ENCODE data around the gene C6orf141.

C6orf141 gene

DNA sequence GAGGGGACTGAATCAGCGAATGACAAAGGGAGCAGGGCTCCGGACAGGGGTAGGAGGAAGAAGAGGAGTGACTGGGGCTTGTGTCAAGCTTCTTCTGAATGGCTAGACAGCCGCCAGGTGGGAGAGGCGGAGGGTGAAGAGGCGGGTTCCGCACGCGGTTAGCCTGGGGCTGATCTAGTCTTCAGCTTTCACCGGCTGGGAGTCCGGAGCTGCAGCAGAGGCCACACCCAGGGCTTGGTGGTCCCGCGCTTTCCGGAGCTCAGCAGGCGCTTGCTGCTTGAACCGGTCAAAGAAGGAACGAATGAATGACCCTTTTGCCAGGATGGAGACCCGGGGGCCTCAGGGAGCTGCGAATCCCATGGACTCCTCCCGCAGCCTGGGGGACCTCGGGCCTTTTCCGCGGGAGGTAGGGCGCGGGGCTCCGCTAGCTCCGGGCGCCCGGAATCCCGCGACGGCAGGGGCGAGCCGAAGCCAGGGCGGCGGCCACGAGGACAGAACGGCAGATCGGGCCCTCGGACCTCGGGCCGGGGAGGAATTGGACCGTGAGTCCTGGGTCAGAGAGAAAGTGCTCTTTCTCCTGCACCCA lies at the start of gene C6orf141:
Gene C6orf141 (plus strand): TSS at position 177 of the 586 bp plus-strand sequence. CDS start 125 bp downstream, at position 302.
- DNase-seq, result no peak

DNA sequence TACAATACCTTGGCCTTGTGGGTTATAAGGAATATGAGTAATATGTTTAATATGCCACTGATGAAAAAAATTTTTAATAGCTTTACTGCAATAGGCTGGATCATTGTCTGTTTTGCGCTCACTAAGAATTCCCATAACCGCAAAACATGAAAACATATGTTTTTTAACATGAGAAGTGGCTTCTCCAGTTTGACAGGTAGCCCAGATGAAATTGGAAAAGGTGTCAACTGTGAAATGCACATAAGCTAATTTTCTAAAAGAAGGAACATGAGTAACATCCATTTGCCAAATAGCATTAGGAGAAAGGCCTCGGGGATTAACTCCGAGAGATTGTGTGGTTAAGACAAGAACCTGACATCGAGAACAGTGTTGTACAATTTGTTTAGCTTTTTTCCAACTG lies 45.8 kb upstream of the C6orf141 start:
- no peak for DNase-seq

DNA sequence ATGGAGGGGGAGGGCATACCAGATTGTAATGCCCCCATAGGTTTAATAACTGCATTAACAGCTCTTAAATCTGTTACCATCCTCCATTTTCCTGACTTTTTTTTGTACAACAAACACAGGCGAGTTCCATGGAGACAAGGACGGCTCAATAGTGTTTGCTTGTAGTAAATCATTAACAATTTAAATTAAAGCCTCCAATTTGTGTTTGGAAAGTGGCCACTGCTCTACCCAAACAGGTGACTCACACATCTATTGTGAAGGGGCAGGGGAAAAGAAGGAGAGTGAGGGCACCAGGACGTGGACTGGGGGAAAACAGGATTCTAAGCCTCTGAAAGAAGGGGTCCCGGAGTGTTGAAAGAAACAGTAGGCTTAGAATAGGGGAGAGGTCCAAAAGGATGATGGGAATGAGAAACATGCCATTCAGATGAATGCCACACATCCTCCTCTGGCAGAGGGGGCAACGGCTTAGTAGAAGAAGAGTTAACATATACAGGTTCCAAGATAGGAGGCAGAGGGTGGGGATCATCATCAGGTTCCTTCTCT lies 43.8 kb upstream of the C6orf141 start:
- DNase-seq, result no peak

DNA sequence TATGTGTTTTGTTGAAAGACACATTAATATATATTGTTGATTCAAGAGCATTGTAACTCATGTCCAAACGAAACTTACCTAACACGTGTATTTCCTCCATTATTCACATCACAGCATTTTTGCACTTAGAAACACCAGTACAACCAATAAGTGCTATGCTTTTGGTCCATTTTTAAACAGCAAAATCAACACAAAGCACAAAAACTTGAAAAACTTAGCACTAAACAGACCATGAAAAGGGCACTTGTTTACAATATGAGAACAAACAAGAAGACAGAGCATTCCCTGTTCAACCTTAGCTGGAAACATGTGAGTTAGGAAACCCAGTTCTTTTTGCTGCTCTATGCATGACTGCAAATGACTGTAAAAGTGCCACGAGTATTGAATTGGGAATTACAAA lies 41.1 kb upstream of the C6orf141 start:
- DNase-seq, result no peak

DNA sequence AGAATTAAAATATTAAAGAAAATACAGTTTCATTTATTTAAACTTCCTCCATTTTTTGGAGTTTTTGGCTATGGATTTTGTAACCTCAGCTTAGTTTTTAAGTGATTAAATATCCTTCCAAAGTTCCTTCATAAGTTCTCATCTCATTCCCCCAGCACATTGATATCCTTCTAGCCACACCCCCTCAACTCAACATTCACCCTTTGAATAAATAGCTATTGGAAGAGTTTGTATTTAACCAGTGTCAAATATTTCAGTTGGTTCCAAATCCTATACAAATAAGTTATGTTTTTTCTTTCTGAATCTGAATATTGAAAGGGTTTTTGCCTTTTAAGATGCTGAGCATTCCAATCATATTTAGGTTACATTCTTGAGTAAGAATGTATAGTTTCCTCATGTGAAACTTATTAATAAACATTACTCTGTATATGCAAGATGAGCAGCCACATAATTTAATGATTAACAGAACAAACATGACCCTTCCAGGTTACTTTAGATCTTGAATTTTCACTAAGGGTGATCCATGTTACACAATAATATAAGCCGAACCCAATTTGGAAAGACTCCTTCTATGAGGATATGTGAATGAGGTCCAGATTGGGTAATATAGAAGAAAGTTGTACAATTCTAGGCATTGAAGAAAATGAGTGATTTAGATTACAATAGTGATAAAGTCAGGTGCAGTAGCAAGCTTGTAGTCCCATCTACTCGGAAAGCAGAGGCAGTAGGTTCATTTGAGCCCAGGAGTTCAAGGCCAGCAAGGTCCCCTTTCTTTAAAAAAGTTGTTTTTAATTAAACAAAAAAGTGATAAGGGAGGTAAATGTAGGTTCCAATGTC lies 37.1 kb upstream of the C6orf141 start:
- no peak for DNase-seq

DNA sequence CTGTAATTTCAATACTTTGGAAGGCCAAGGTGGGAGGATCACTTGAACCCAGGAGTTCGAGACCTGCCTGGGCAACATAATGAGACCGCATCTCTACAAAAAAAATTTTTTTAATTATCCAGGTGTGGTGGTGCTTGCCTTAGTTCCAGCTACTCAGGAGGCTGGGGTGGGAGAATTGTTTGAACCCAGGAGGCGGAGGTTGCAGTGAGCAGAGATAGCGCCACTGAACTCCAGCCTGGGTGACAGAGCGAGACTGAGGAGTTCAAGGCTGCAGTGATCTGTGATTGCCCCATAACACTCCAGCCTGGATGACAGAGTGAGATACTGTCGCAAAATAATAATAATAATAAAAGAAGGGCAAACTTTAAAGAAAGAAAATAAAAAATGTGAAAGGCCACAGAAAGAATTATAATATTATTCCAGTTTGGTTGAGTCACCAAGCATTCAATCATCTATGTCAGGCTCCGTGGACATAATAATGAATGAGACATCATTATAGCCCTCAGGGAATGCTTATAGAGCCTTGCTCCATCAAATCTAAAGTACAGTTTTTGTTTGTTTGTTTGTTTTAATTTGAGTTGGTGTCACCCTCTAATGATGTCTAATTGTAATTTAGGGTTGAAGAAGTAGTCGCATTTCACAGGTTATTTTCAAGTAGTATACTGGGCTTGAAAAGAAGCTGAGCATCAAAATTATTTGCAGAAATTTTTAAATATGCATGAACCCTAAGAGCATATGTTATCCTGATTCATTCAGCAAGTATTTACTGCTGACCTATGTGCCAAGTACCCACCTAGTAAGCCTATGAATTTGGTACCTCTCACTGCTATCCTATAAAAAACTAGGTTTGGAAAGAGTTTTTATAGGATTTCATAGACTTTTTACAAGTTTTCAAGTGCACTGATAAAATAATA lies 35.6 kb upstream of the C6orf141 start:
- DNase-seq, result no peak

DNA sequence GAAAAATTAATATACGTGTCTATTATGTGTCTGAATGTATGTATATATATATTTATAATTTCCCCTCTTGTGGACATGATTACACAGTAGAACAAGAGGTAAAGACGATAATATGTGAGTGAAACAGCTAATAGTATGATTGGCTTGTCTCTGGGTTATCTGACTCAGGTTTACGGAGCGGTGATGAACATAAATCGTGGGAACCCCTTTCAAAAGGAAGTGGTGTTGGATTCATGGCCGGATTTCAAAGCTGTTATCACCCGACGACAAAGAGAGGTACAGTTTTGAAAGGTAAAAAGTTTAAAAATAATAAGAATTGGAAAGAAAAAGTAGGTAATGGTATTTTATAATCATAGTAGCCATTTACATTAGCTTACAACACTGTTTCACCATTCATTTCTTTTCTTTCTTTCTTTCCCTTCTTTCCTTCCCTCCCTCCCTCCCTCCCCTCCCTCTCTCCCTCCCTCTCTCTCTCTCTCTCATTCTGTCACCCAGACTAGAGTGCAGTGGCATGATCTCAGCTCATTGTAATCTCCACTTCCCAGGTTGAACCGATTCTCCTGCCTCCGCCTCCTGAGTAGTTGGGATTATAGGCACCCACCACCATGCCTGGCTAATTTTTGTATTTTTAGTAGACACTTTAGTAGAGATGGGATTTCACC lies 34.9 kb upstream of the C6orf141 start:
- DNase-seq, result no peak

DNA sequence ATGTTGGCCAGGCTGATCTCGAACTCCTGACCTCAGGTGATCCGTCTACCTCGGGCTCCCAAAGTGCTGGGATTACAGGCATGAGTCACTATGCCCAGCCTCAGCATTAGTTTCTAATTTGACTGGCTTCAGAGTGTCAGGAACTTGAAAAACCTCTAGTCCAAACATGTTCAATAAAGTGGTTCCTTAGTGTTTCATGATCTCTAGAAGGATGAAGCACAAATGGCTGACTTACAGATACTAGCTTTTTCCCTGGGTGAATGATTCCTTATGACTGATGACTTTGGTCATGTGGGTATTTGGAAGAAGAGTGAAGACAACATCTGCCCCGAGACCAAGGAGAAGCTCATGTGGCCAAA lies 34.3 kb upstream of the C6orf141 start:
- no peak for DNase-seq

DNA sequence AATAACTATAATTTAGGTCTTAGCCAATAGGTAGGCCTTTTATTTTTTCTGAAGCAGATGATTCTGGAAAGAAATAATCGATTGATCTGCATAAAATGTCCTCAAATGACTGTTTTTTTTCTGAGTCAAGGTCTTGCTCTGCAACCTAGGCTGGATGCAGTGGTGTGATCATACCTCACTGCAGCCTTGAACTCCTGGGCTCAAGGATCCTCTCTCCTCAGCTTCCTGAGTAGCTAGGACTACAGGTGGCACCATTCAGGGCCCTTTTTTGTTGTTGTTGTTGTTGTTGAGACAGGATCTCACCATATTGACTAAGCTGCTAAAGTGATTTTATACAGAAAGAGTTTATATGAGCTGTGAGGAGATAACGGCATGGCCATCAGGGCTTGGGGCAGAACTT lies 32.5 kb upstream of the C6orf141 start:
- DNase-seq, result no peak

DNA sequence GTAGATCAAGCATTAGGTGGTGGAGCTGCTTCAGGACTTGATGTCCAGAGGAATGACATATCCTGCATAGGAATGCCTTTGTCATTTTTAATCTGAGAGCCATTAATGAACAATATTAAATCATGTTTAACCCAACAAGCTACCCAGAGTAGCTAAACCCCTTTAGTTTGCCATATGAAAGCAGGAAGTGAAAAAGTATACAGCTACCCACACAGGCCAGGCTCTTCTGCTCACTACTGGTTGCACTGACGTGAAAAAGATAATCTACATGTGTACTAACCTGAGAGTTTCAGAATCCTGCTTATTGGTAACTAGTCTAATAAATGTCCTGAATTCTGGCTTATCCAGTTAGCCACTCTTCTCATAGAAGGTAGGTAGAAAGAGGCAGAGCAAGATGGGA lies 30.8 kb upstream of the C6orf141 start:
- no peak for DNase-seq

DNA sequence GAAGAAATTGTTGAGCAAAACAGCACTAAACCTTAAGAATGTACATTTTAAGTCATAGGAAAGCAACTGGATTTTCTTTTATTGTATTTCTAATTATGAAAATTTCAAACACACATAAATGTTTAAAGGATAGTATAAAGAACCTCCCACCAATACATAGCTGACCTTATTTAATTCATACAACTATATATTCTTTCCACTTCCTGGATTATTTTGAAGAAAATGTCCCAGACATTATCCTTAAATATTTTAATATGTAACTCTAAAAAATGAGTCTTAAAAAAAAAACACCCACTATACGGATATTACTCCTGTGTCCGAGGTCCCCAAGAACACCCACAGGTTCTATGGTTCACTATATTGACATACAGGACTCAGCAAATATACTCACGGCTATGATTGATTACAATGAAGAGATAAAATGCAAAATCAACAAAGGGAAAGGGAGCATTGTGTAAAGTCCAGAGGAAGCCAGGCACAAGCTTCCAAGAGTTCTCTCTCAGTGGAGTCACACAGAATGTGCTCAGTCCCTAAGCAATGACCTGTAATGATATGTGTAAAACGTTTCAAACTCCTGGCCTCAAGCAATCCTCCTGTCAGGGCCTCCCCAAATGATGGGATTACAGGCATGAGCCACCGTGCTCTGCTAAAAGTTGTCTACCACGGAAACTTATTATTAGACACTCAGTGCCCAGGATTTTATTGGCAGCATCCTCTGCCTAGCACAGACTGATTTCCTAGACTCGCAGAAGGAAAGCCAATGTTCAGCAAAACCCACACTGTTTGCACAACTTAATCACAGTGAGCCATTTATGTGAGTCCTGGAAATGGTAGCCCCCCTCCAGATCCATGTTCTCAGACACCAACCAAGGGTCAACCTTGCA lies 27.5 kb upstream of the C6orf141 start:
- DNase-seq, result no peak

DNA sequence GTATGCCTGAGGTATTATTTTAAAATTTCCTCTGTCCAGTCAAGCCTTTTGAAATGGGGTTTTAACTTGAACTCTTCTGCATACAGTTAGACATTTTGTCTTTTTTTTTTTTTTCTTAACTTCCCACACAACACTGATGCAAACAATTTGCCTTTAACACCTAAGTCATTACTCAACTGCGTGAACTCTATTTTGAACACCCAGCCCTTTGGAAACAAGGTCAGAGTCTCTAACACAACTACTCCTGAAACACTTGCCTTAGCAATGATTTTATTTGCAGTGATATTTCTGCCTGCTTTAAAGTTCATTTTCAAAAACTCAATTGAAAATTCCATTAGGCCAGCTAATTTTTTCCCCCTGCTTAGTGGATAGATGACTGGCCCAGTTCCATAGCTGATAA lies 26.6 kb upstream of the C6orf141 start:
- no peak for DNase-seq

DNA sequence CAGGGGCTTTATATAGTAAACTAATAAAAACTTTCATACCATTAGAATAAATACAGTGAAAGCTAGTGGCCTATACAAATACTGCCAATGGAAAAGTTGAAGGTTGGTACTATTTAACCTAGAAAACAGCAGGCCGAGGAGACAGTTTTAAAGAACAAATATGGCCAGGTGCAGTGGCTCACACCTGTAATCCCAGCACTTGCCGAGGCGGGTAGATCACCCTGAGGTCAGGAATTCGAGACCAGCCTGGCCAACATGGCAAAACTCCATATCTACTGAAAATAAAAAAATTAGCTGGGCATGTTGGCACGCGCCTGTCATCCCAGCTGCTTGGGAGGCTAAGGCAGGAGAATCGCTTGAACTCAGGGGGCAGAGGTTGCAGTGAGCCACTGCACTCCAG lies 25.9 kb upstream of the C6orf141 start:
- DNase-seq, result no peak

DNA sequence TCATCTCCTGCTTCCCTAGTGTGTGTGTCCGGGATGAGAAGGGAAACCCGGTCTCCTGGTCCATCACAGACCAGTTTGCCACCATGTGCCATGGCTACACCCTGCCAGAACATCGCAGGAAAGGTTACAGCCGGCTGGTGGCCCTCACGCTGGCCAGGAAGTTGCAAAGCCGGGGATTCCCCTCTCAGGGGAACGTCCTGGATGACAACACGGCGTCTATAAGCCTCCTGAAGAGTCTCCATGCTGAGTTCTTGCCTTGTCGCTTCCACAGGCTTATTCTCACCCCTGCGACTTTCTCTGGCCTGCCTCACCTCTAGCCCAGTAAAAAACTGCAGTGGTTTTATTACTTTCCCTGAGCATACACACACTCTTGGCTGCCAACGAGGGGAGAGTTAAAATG lies 23.9 kb upstream of the C6orf141 start:
- DNase-seq, result no peak

DNA sequence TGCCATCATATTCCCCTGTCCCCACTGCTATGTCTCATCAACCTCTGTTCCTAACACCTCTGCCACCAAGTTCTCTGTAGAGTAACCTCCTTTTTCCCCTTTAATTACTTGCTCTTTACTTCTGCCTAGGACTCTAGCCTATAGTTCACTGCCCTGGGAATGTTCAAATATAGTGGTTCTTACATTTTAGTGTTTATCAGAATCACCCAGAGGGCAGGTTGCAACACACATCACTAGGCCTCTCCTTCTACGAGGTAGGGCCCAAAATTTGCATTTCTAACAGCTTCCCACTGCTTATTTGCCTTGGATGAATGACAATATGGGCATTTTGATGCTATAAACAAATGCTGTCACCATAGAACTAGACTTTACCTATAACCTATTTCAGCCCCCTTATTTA lies 23.1 kb upstream of the C6orf141 start:
- no peak for DNase-seq

DNA sequence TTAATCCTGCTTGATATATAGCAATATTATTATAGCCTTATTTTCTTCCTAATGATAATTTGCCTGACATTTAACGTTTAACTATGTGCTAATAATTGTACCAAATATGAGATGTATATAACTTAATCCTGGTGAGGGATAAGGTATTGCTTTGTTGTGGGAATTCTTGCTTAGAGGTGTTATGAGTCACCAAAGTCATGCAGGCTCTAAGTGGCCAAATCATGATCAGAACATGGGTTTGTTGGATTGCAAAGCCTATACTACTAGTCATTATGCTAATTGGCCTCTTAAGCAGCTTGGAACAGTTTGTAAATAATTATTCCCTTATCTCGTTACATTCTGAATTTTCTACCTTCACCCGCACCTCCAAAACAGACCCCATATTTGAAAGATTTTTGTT lies 21.9 kb upstream of the C6orf141 start:
- no peak for DNase-seq

DNA sequence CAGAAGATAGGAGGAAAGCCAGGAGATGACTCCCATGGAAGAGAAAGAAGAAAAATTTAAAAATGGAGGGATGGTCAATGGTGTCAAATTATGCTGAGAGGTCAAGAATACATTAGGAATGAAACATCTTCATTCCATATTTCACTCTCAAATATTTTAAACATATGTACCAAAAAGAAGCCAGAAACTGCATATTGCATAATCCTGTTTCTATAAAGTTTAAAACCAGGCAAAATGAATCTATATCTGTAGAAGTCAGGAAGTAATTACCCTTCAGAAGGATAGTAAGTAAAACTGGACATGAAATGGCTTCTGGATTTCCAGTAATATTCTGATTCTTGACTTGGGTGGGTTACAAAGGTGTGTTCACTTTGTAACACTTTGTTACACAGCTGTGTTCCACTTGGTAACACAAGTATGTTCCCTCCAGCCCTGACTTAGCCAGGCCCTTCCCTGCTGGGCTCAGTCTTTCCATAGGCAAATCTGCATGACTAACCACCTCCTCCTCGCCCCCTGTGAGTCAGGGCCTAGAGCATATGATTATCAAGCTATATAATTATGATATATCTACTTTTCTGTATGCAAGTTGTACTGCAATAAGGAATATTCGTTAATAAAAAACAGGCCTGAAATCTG lies 20.2 kb upstream of the C6orf141 start:
- DNase-seq, result no peak

DNA sequence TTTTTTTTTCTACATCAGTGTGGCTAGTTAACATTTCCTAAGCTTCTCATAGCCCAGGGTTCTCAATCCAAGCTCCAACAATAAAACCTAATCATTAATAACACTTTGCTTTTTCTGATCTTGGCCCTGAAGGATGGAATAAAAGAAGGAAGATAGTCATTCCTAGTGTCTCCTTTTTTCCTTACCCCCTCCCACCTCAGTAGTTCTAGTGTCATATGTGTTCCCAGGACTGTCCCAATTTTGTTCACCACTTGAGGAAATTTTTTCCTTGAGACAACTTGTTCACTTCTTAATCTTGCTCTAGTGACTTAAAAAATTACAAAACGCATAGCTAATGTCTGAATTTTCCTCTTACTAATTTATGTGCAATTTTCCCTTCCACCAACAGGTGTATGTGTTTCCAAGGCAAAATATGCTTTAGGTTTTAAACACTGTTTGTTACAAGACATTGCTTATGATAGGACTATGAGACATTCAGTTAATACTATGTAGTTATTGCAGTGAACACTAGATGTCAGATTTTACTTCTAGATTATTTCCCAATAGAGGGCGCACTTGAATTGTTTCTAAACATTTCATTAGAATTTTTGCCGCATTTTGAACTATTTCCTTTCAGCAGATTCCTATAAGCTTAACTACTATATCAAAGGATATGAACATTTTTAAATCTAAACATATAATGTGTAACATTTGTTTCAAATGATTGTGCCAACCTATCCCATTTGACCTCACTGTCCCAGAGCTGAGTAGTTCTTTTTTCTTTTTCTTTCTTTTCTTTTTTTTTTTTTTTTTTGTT lies 18.5 kb upstream of the C6orf141 start:
- no peak for DNase-seq

DNA sequence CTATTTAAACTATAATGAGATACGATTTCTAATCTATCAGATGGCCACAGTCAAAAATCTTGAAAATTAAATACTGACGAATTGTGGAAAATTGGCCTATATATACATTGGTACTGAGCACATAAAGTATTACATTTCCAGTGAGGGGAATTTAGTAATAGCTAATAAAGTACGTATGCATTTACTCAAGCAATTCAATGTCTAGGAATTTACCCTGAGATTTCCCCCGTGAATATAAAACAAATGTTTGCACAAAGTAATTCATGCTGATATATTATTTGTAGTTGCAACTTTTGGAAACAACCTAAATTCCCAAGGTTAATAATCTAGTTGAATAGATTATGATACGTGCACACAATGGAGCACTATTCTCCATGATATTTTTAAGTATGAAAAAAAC lies 14.7 kb upstream of the C6orf141 start:
- DNase-seq, result no peak

DNA sequence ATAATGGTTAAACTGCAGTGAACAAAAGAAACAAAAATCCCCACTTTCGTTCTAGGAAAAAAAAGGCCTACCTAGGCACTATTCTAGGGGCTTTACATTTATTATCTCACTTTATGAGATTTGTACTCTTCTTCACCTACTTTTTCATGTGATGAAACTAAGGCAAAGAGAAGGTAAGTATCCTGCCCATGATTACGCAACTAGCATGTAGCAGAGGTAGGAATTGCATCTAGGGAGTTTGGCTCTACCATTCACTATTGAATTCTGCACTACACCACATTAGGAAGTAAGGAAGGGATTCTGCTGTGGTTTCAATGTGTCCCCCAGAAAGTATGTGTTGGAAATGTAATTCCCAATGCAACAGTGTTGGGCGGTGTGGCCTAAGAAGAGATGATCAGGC lies 11.4 kb upstream of the C6orf141 start:
- no peak for DNase-seq

DNA sequence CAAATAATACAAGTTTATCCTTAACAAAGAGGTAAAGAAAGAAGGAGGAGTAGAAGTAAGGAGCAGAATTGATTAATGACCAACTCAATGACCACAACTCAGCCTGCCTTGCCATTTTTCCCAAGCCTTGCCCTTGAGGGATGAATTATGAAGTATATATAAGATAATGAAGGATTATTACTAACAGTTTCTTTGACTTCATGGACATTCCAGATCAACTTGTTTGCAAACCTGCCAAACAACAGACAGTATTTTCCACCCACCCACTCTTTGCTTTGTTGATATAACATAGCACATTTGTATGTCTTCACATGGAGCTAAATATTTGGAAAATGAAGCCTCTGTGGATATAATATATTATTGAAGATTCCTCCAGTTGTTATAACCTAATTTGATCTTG lies 9.9 kb upstream of the C6orf141 start:
- DNase-seq, result no peak
